Measurements from ENCODE around the gene EIF4G3. TPM values are rescaled to one million over a fixed set of nuclear protein-coding genes. Genes with fewer than 3 reads are reported as not detected.

The EIF4G3 gene
- total RNA-seq, 1 donor from 2014 or later: 33.9 TPM

DNA sequence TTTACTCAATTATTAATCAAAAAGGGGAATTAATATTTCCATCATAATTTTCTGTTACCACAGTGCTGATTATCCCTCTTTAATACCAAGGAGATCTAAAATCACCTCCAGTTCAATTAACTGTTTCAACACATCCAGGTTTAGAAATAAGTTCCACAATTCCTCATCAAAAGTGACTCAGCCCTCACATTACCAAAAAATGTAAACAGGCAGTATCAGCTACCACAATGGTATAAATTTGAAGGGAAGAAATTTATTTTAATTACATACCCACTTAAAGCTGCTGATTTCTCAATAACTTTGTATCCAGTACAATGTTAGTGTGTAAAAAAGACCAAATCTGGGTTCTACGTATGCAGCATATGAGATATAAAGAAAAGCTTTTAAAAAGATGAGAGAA, 51.9 kb downstream of the EIF4G3 start:
- TF ChIP-seq, protein P1, sequence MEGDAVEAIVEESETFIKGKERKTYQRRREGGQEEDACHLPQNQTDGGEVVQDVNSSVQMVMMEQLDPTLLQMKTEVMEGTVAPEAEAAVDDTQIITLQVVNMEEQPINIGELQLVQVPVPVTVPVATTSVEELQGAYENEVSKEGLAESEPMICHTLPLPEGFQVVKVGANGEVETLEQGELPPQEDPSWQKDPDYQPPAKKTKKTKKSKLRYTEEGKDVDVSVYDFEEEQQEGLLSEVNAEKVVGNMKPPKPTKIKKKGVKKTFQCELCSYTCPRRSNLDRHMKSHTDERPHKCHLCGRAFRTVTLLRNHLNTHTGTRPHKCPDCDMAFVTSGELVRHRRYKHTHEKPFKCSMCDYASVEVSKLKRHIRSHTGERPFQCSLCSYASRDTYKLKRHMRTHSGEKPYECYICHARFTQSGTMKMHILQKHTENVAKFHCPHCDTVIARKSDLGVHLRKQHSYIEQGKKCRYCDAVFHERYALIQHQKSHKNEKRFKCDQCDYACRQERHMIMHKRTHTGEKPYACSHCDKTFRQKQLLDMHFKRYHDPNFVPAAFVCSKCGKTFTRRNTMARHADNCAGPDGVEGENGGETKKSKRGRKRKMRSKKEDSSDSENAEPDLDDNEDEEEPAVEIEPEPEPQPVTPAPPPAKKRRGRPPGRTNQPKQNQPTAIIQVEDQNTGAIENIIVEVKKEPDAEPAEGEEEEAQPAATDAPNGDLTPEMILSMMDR (IDR thresholded peaks at IDR 0.05; ENCODE audit: borderline replicate concordance): no peak
- Histone ChIP-seq H3K4me1 (no peaks in the 10 kb centered on the region), H3K4me3 (no peak overlapping the region), H3K36me3 (peaks cover 15% of the 10 kb centered on the region), H3K27me3 (ENCODE audit: low read depth) (no peaks in the 10 kb centered on the region), H3K9me3 (replicated peaks) (no peaks in the 10 kb centered on the region), H3K27ac (replicated peaks) (no peak overlapping the region)
- intact Hi-C loops (cut with micrococcal nuclease): no loop called here
- no peak for DNase-seq

DNA sequence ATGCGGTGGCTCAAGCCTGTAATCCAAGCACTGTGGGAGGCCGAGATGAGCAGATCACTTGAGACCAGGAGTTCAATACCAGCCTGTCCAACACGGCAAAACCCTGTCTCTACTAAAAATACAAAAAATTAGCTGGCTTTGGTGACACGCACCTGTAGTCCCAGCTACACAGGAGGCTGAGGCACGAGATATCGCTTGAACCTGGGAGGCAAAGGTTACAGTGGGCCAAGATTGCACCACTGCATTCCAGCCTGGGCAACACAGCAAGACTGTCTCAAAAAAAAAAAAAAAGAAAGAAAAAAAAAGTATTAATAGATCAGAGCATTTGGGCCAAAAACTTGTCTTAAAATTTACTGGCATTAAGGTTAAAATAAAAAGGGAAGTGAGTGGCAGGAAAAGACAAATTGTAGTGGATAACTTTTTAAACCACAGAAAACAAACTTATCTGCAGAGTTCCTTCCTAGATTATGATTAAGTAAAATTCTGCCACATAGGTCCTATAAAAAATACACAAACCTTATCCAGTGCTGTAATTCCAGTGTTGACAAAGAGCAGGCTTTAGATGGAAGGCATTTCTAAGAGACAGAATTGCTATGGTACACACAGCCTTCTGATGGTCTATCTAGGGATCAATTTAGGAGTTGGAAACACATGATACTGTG, 53.3 kb downstream of the EIF4G3 start:
- TF ChIP-seq, protein P1 (IDR thresholded peaks at IDR 0.05; ENCODE audit: borderline replicate concordance): no peak

DNA sequence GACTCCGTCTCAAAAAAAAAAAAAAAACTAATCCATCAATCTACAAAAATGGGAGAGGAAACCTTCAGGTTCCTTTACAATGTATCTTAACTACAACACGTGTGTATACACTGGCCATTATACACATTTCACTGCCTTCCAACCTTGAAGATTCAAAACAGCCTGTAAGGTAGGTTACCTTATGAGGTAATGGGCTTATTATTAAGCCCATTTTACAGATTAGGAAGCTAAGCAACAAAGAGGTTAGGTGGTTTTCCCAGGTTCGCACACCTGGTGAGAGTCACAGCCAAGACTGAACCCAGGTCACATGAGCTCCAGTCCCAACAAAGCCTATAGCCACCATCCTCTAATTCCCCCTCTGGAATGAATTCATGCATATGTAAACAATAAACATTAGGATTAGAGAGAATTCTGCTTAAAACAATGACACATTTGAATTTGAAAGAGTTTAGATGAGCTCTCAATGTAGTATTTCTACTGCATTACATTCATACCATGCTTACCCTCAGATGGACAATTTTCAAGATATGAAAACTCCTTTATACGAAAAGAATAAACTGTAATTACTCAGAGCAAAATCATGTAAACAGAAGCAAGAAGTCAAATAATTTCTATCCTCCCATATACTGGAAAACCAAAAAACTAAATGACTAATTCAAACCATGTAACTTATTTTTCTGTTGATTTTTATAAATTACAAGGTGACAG, 54.8 kb downstream of the EIF4G3 start:
- DNase-seq: no peak
- intact Hi-C loops (cut with micrococcal nuclease): no loop called here
- no peaks in the 10 kb centered on the region for H3K27me3 ChIP-seq (ENCODE audit: low read depth)
- H3K36me3 ChIP-seq: peaks cover 10% of the 10 kb centered on the region
- TF ChIP-seq, protein P1 (IDR thresholded peaks at IDR 0.05; ENCODE audit: borderline replicate concordance): no peak
- no peaks in the 10 kb centered on the region for H3K9me3 ChIP-seq (replicated peaks)
- H3K4me1 ChIP-seq: peaks cover 10% of the 10 kb centered on the region
- no peak overlapping the region for H3K4me3 ChIP-seq
- no peak overlapping the region for H3K27ac ChIP-seq (replicated peaks)

More for the DNA sequence above, 53.3 kb downstream of the EIF4G3 start:
- Histone ChIP-seq H3K36me3 (peaks cover 15% of the 10 kb centered on the region), H3K4me3 (no peak overlapping the region), H3K9me3 (replicated peaks) (no peaks in the 10 kb centered on the region), H3K4me1 (no peaks in the 10 kb centered on the region), H3K27me3 (ENCODE audit: low read depth) (no peaks in the 10 kb centered on the region), H3K27ac (replicated peaks) (no peak overlapping the region)
- intact Hi-C loops (cut with micrococcal nuclease): no loop called here
- no peak for DNase-seq

DNA sequence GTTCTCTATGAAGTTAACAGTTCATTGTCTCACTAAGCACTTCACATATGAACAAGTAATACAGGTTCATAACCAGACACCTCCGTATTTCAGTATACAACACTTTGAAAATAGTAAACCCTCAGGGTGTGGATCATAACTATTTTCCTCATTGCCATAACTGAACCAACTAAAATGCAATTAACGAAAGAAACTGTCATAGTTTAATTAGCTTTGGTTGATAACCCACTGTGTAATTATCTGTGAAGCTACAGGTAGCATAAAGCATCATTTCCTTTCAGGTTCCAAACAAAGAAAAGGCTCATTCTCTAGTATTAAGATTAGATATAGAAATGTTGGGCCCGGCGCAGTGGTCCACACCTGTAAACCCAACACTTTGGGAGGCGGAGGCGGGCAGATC, 58.5 kb downstream of the EIF4G3 start:
- Histone ChIP-seq H3K9me3 (replicated peaks) (no peaks in the 10 kb centered on the region), H3K36me3 (no peaks in the 10 kb centered on the region), H3K27ac (replicated peaks) (no peak overlapping the region), H3K27me3 (ENCODE audit: low read depth) (no peaks in the 10 kb centered on the region), H3K4me3 (no peak overlapping the region), H3K4me1 (peaks cover 26% of the 10 kb centered on the region)
- TF ChIP-seq, protein P1 (IDR thresholded peaks at IDR 0.05; ENCODE audit: borderline replicate concordance): no peak
- no peak for DNase-seq
- intact Hi-C loops (cut with micrococcal nuclease): no loop called here

DNA sequence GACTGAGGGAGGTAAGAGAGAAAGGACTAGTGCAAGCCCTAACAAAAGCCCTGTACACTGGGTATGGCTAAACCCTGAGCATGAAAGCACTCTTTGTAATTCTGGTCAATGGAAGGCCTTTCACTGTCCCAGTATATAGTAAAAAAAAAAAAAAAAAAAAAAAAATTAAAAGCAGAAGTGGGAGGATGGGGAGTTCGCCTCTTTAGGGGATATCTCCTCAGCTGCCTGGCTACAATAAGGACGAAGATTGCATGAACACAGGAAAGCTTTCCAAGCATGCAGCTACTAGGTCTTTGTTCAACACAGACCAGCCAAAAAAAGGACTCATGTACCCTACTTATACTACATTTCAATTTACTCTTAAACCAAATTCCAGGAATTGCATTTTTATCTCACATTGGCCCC, 59.1 kb downstream of the EIF4G3 start:
- Histone ChIP-seq H3K36me3 (no peaks in the 10 kb centered on the region), H3K4me3 (no peak overlapping the region), H3K9me3 (replicated peaks) (no peaks in the 10 kb centered on the region), H3K4me1 (peaks cover 30% of the 10 kb centered on the region), H3K27me3 (ENCODE audit: low read depth) (no peaks in the 10 kb centered on the region), H3K27ac (replicated peaks) (no peak overlapping the region)
- TF ChIP-seq, protein P1 (IDR thresholded peaks at IDR 0.05; ENCODE audit: borderline replicate concordance): no peak
- no peak for DNase-seq
- intact Hi-C loops (cut with micrococcal nuclease): no loop called here
